ENCODE data around the gene PHF19.

PHF19 gene

GRCh38 chr9:120865809-120866208, 11.2 kb downstream of the PHF19 start:
- Histone ChIP-seq H2AFZ (ENCODE audit: insufficient read depth, low read length, poor library complexity) (no peak overlapping the region), H2AK5ac (ENCODE audit: low read length) (no peak overlapping the region), H3K79me1 (ENCODE audit: low read length) (peaks cover 2% of the 10 kb centered on the region), H3K9ac (ENCODE audit: low read length) (no peak overlapping the region), H2BK12ac (ENCODE audit: low read length) (no peak overlapping the region), H4K91ac (ENCODE audit: low read depth, low read length) (no peak overlapping the region), H3K4me3 (ENCODE audit: low read depth, low read length) (no peak overlapping the region), H2BK5ac (ENCODE audit: low read depth, low read length, poor library complexity) (no peak overlapping the region), H3K9me3 (ENCODE audit: insufficient read depth, low read depth, low read length) (peaks cover 8% of the 10 kb centered on the region), H4K8ac (ENCODE audit: low read depth, low read length) (no peak overlapping the region), H3K27me3 (ENCODE audit: insufficient read depth, low read length) (no peaks in the 10 kb centered on the region), H2BK120ac (ENCODE audit: insufficient read depth, low read length, poor library complexity) (no peak overlapping the region), H3K4me2 (ENCODE audit: low read length) (no peak overlapping the region), H3K23ac (ENCODE audit: low read length) (no peak overlapping the region), H3K79me2 (ENCODE audit: control insufficient read depth, insufficient read depth, low read length, poor library complexity) (peaks cover 2% of the 10 kb centered on the region), H3K4me1 (ENCODE audit: control insufficient read depth in 1 of 2, insufficient read depth in 2 of 2, low read length in 2 of 2) (peaks cover 2 to 4% of the 10 kb centered on the region in 2 experiments), H3K4ac (ENCODE audit: low read depth, low read length) (no peak overlapping the region), H3K14ac (ENCODE audit: low read length) (no peak overlapping the region), H4K12ac (ENCODE audit: low read depth, low read length) (no peak overlapping the region), H3K18ac (ENCODE audit: low read length) (no peak overlapping the region), H3K27ac (ENCODE audit: low read depth, low read length) (no peak overlapping the region), H3K36me3 (ENCODE audit: control insufficient read depth in 1 of 2, insufficient read depth in 2 of 2, low read length in 2 of 2) (peaks cover 7 to 12% of the 10 kb centered on the region in 2 experiments)
- no peak for DNase-seq
- WGBS (ENCODE audit: extremely low coverage, insufficient coverage, insufficient read length), result no CpG with 5 or more reads among the region's 5 CpGs

DNA sequence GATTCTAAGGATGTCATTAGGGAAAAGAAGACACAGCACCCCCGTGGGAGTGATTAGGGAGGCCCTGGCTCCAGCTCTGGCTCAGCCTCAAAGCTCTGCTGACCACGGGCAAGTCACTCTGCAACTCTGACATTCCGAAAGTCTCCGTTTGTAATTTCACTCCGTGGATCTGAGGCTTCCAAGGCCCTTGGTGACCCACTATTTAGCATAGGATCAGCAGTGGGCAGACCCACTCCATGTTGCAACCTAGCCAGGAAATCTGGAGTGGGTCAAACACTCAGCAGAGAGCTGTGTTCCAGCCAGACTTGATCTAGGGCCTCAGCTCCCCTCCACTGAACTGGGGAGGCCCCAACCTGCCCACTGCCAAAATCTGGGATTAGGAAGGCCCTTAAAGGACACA, 11.8 kb downstream of the PHF19 start:
- Histone ChIP-seq H3K4me1 (ENCODE audit: control insufficient read depth in 1 of 2, insufficient read depth in 2 of 2, low read length in 2 of 2) (peaks cover 2 to 4% of the 10 kb centered on the region in 2 experiments), H2BK120ac (ENCODE audit: insufficient read depth, low read length, poor library complexity) (no peak overlapping the region), H3K14ac (ENCODE audit: low read length) (no peak overlapping the region), H3K27ac (ENCODE audit: low read depth, low read length) (no peak overlapping the region), H3K9me3 (ENCODE audit: insufficient read depth, low read depth, low read length) (peaks cover 8% of the 10 kb centered on the region), H3K79me2 (ENCODE audit: control insufficient read depth, insufficient read depth, low read length, poor library complexity) (peaks cover 2% of the 10 kb centered on the region), H3K36me3 (ENCODE audit: control insufficient read depth in 1 of 2, insufficient read depth in 2 of 2, low read length in 2 of 2) (peaks cover 10 to 15% of the 10 kb centered on the region in 2 experiments), H3K4ac (ENCODE audit: low read depth, low read length) (no peak overlapping the region), H2AK5ac (ENCODE audit: low read length) (no peak overlapping the region), H2AFZ (ENCODE audit: insufficient read depth, low read length, poor library complexity) (no peak overlapping the region), H3K4me2 (ENCODE audit: low read length) (no peak overlapping the region), H4K91ac (ENCODE audit: low read depth, low read length) (no peak overlapping the region), H2BK12ac (ENCODE audit: low read length) (no peak overlapping the region), H3K27me3 (ENCODE audit: insufficient read depth, low read length) (no peaks in the 10 kb centered on the region), H3K9ac (ENCODE audit: low read length) (no peak overlapping the region), H3K79me1 (ENCODE audit: low read length) (peaks cover 2% of the 10 kb centered on the region), H4K8ac (ENCODE audit: low read depth, low read length) (no peak overlapping the region), H2BK5ac (ENCODE audit: low read depth, low read length, poor library complexity) (no peak overlapping the region), H3K23ac (ENCODE audit: low read length) (no peak overlapping the region), H3K4me3 (ENCODE audit: low read depth, low read length) (no peak overlapping the region), H3K18ac (ENCODE audit: low read length) (no peak overlapping the region), H4K12ac (ENCODE audit: low read depth, low read length) (no peak overlapping the region)
- no CpG with 5 or more reads among the region's 5 CpGs for WGBS (ENCODE audit: extremely low coverage, insufficient coverage, insufficient read length)
- no peak for DNase-seq

DNA sequence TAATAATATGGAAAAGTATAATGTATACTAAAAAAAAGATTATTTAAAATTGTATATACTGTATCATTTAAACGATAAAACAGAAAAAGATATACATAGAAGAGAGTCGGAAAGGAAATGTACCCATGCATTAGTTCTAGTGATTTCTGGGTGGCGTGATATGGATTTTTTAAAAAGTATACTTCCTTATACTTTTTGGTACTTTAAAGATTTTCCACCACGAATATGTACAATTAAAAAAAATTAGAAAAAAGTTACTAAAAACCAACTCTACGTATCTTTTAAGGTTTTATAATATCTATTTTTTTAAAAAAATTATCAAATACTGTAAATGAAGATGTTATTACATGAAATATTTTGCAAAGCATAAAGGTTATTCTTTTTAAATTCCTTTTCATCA, 12.3 kb downstream of the PHF19 start:
- no peak overlapping the region for H3K27ac ChIP-seq (ENCODE audit: low read depth, low read length)
- no peak overlapping the region for H2AK5ac ChIP-seq (ENCODE audit: low read length)
- no peak overlapping the region for H4K12ac ChIP-seq (ENCODE audit: low read depth, low read length)
- no peak overlapping the region for H2AFZ ChIP-seq (ENCODE audit: insufficient read depth, low read length, poor library complexity)
- no peaks in the 10 kb centered on the region for H3K27me3 ChIP-seq (ENCODE audit: insufficient read depth, low read length)
- peaks cover 2% of the 10 kb centered on the region for H3K79me1 ChIP-seq (ENCODE audit: low read length)
- peaks cover 2% of the 10 kb centered on the region for H3K79me2 ChIP-seq (ENCODE audit: control insufficient read depth, insufficient read depth, low read length, poor library complexity)
- H3K4me1 ChIP-seq (ENCODE audit: control insufficient read depth in 1 of 2, insufficient read depth in 2 of 2, low read length in 2 of 2), result peaks cover 2 to 4% of the 10 kb centered on the region in 2 experiments
- no peak overlapping the region for H2BK12ac ChIP-seq (ENCODE audit: low read length)
- DNase-seq, result no peak
- H3K18ac ChIP-seq (ENCODE audit: low read length), result no peak overlapping the region
- H2BK120ac ChIP-seq (ENCODE audit: insufficient read depth, low read length, poor library complexity), result no peak overlapping the region
- no peak overlapping the region for H4K8ac ChIP-seq (ENCODE audit: low read depth, low read length)
- no peak overlapping the region for H3K14ac ChIP-seq (ENCODE audit: low read length)
- H4K91ac ChIP-seq (ENCODE audit: low read depth, low read length), result no peak overlapping the region
- no peak overlapping the region for H3K9ac ChIP-seq (ENCODE audit: low read length)
- peaks cover 12 to 18% of the 10 kb centered on the region in 2 experiments for H3K36me3 ChIP-seq (ENCODE audit: control insufficient read depth in 1 of 2, insufficient read depth in 2 of 2, low read length in 2 of 2)
- no peak overlapping the region for H3K4ac ChIP-seq (ENCODE audit: low read depth, low read length)
- peaks cover 8% of the 10 kb centered on the region for H3K9me3 ChIP-seq (ENCODE audit: insufficient read depth, low read depth, low read length)
- H3K4me2 ChIP-seq (ENCODE audit: low read length), result no peak overlapping the region
- WGBS (ENCODE audit: extremely low coverage, insufficient coverage, insufficient read length), result no CpG with 5 or more reads among the region's 5 CpGs
- no peak overlapping the region for H3K4me3 ChIP-seq (ENCODE audit: low read depth, low read length)
- H2BK5ac ChIP-seq (ENCODE audit: low read depth, low read length, poor library complexity), result no peak overlapping the region
- H3K23ac ChIP-seq (ENCODE audit: low read length), result no peak overlapping the region

DNA sequence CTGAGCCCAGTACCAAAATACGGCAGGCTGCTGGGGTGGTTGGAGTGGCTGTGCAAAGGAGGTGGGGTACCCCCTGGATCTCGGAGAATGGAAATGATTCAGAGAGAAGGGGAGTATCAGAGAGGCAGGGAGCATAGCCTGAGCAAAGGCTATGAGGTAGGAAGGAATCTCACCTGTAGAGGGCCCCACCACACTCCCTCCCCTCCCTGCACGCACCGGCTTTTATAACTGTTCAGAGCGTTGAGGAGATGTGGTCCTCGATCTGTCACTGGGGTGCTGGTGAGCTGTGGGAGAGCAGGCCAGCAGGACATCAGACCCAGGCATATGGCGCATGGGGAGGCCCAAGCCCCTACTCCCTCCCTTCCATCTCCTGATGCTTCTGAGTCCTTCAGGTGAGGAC, 13.2 kb downstream of the PHF19 start:
- Histone ChIP-seq H3K27me3 (ENCODE audit: insufficient read depth, low read length) (no peaks in the 10 kb centered on the region), H4K91ac (ENCODE audit: low read depth, low read length) (no peak overlapping the region)

More for the DNA sequence above, 13.2 kb downstream of the PHF19 start:
- Histone ChIP-seq H4K8ac (ENCODE audit: low read depth, low read length) (no peak overlapping the region), H3K4me3 (ENCODE audit: low read depth, low read length) (no peak overlapping the region), H2AFZ (ENCODE audit: insufficient read depth, low read length, poor library complexity) (no peak overlapping the region), H2AK5ac (ENCODE audit: low read length) (no peak overlapping the region), H3K36me3 (ENCODE audit: control insufficient read depth in 1 of 2, insufficient read depth in 2 of 2, low read length in 2 of 2) (peaks cover 12 to 18% of the 10 kb centered on the region in 2 experiments), H3K4me2 (ENCODE audit: low read length) (no peak overlapping the region), H3K23ac (ENCODE audit: low read length) (no peak overlapping the region), H3K4ac (ENCODE audit: low read depth, low read length) (no peak overlapping the region), H3K27ac (ENCODE audit: low read depth, low read length) (no peak overlapping the region), H3K9ac (ENCODE audit: low read length) (no peak overlapping the region), H2BK5ac (ENCODE audit: low read depth, low read length, poor library complexity) (no peak overlapping the region), H2BK12ac (ENCODE audit: low read length) (no peak overlapping the region), H3K14ac (ENCODE audit: low read length) (no peak overlapping the region), H2BK120ac (ENCODE audit: insufficient read depth, low read length, poor library complexity) (no peak overlapping the region), H3K4me1 (ENCODE audit: control insufficient read depth in 1 of 2, insufficient read depth in 2 of 2, low read length in 2 of 2) (peaks cover 0 to 4% of the 10 kb centered on the region in 2 experiments), H3K18ac (ENCODE audit: low read length) (no peak overlapping the region), H3K79me2 (ENCODE audit: control insufficient read depth, insufficient read depth, low read length, poor library complexity) (no peaks in the 10 kb centered on the region), H4K12ac (ENCODE audit: low read depth, low read length) (no peak overlapping the region), H3K79me1 (ENCODE audit: low read length) (no peaks in the 10 kb centered on the region), H3K9me3 (ENCODE audit: insufficient read depth, low read depth, low read length) (peaks cover 5% of the 10 kb centered on the region)
- WGBS (ENCODE audit: extremely low coverage, insufficient coverage, insufficient read length), result no CpG with 5 or more reads among the region's 7 CpGs
- no peak for DNase-seq

Measured in trophoblast cell (in vitro differentiated cells and primary cell).